Motor neuron (in vitro differentiated cells): Measurements from ENCODE around the gene METRNL. TPM values are rescaled to one million over a fixed set of nuclear protein-coding genes. Genes with fewer than 3 reads are reported as not detected.
"Not testable (repeated sequence)": the region's sequence is repeated elsewhere in the genome, so short reads cannot be mapped to it uniquely, and the experiment has no call there.

Experiments used
- ATAC-seq, 8 experiments: fragments of 200-7000 bp; cut with Tn5 transposase; replicated peaks in 6 of 8; 2 replicates each; pipeline ENCODE4 v1.8.0; 2021; ENCODE audit warnings: mild to moderate bottlenecking in 8 of 8, moderate library complexity in 8 of 8
- H3K27ac ChIP-seq, 2 donors: fragments of 250-450 bp; sonication (Bioruptor Pico); 2 replicates each; pipeline ENCODE4 v1.9.0; 2021; ENCODE audit warnings: antibody characterized with exemption in 2 of 2, mild to moderate bottlenecking in 2 of 2, moderate library complexity in 1 of 2
- H3K4me1 ChIP-seq, 2 donors: fragments of 250-450 bp; sonication (Bioruptor Pico); replicated peaks in 1 of 2; 2 replicates each; pipeline ENCODE4 v1.6.1; 2021; ENCODE audit warnings: antibody characterized with exemption in 2 of 2, mild to moderate bottlenecking in 2 of 2, moderate library complexity in 1 of 2
- H3K4me3 ChIP-seq, 5 donors: fragments of 250-450 bp; sonication (Bioruptor Pico); 2 replicates each; pipeline ENCODE4 v1.9.0; 2021; ENCODE audit warnings: antibody characterized with exemption in 5 of 5, mild to moderate bottlenecking in 5 of 5, moderate library complexity in 4 of 5
- WGBS, 10 experiments: fragments of 450-650 bp; shearing (Covaris generic); methylation state at CpG; one replicate each; pipeline ENCODE4 v1.0.0; 2022; 5-methylcytosine and 5-hydroxymethylcytosine counted together
- in situ Hi-C, 9 experiments: fragments of 400-800 bp; cut with MboI; loops; one replicate each; pipeline ENCODE4 v1.15.0; 2021; ENCODE audit warnings: low sequenced_read_pairs in 9 of 9, low pct_unique_long_range_greater_than_20kb in 2 of 9; ENCODE audit not compliant: unreplicated experiment in 9 of 9
- total RNA-seq, 8 experiments: library from RNA; unstranded; fragments of 300-600 nt; gene quantifications; 2 replicates each; pipeline versions ENCODE4 v1.2.3 to v1.2.4, GENCODE V29; 2022

Gene METRNL
- total RNA-seq, 8 experiments from 2014 or later = 1.5 to 122 (median 6.3) TPM

DNA sequence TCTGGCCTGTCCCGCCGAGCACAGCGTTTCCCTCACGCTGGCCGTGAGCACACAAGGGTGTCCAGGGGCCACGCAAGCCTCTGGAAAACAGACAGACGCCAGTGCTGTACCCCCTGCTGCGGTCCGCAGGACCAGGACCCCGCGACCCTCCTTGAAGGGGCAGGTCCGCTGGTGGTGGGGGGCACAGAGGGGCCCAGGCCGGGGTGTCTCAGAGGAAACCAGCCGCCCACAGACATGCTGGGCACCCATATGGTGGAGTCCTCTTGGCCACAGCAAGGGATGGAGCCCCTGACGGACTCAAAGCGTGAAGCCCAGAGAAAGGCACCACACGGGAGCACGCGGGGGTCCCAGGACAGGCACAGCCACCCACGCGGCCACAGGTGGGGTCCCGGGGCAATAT lies 34.4 kb downstream of the METRNL start:
- no peak for ATAC-seq
- H3K4me1 ChIP-seq = peaks cover 0 to 16% of the 10 kb centered on the region in 2 donors
- H3K27ac ChIP-seq = no peak overlapping the region
- WGBS, 10 experiments = 80 to 100% (median 83%) methylated on average over 1 to 5 of the region's 22 CpGs; no CpG with 5 or more reads in 7 of the 10 experiments
- no peak overlapping the region for H3K4me3 ChIP-seq
- in situ Hi-C loops = no loop called here

DNA sequence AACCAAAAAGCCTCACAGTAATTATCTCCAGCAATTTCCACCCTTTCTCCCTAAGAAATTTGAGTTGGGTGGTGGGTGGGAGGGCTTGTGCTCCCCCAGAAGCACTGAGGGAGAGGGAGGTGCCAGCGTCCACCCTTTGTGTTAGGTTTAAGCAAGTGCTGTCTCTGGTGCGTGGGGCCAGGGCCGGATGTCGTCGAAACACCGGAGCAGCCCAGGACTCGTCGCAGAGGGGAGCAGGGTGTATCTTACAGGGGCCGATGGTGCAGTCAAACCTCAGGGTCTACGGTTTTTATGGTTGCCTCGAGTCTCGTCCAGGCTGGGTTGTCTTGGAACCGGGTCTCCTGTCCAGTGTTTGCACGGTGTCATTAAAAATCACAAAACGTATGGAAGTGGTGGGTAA lies 35.3 kb downstream of the METRNL start:
- H3K27ac ChIP-seq = no peak overlapping the region
- H3K4me1 ChIP-seq = peaks cover 0 to 16% of the 10 kb centered on the region in 2 donors
- ATAC-seq = no peak
- H3K4me3 ChIP-seq = no peak overlapping the region
- WGBS, 10 experiments = 75 to 100% (median 87%) methylated on average over 3 to 15 of the region's 15 CpGs; no CpG with 5 or more reads in 5 of the 10 experiments
- in situ Hi-C loops = no loop called here

DNA sequence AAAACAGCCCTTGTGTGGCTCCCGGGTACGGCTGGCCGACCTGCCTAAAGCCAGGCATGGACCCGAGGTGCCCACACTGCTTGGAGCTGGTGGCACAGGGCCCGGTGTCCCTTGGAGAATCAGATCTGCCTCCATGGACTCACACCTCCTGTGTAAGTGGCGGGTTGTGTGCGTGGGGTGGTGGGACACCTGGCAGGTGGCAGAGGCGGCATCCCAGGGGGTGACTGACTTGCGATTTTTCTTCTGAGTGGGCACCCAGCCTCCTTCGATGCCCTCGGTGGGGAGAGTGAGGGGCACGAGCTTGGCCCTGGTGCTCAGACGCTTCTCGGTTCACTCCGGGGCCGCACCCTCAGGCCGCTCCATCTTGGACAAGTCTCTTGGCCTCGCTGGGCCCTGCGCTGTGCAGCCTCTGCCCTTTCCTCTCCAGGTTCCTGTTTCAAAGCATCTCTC lies 35.8 kb downstream of the METRNL start:
- no peak overlapping the region for H3K27ac ChIP-seq
- in situ Hi-C loops = no loop called here
- H3K4me1 ChIP-seq = peaks cover 0 to 13% of the 10 kb centered on the region in 2 donors
- no peak overlapping the region for H3K4me3 ChIP-seq
- no peak for ATAC-seq
- whole genome bisulfite sequencing, 10 experiments = 60 to 100% (median 80%) methylated on average over 1 to 3 of the region's 19 CpGs; no CpG with 5 or more reads in 5 of the 10 experiments

DNA sequence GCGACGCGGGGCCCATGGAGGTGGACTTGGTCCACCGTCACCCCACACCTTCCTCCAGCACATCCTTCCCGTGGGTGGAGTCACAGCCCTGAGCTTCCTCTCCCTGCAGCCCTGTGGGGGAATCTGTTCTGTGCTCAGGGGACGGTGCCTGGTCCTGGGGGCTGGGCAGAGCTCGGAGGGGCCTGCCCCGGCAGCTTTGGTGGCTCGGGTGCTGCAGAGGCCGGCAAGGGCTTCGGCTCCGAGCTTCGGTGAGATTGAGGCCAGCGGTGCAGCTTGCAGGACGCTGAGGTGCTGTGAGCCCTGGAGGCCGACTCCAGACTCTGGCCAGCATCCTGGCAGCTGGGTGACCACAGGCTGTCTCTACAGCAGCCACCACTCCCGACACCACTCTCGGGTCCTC lies 36.4 kb downstream of the METRNL start:
- in situ Hi-C loops = no loop called here
- Histone ChIP-seq H3K4me3 (no peak overlapping the region), H3K4me1 (peaks cover 0 to 13% of the 10 kb centered on the region in 2 donors), H3K27ac (no peak overlapping the region)
- WGBS, 10 experiments = 60 to 80% (median 77%) methylated on average over 1 to 8 of the region's 18 CpGs; no CpG with 5 or more reads in 7 of the 10 experiments
- no peak for ATAC-seq

DNA sequence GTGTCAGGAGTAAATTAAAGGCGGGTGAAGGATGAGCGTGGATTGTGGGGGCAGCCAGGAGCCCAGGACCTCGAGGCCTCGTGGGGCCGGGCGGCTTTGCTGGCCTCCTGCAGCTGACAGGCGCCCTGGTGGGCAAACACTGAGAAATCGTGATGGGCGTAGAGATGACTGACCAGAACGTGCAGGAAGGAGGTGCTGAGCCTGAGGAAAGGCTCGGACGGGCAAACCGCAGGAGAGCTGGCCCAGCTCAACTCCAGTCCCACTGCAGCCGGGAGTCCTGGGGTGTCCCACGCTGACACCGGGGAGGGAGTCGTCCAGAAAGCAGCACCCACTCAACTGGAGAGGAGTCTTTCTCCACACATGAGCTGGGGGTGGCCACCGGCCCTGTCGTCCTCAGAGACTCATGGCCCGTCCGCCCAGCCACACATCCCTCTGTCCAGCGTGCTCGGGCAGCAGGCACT lies 36.9 kb downstream of the METRNL start:
- H3K27ac ChIP-seq = no peak overlapping the region
- peaks cover 0 to 13% of the 10 kb centered on the region in 2 donors for H3K4me1 ChIP-seq
- in situ Hi-C loops = no loop called here
- H3K4me3 ChIP-seq = no peak overlapping the region
- 60 to 100% (median 71%) methylated on average over 2 to 9 of the region's 23 CpGs; no CpG with 5 or more reads in 6 of the 10 experiments for WGBS, 10 experiments
- ATAC-seq = no peak

DNA sequence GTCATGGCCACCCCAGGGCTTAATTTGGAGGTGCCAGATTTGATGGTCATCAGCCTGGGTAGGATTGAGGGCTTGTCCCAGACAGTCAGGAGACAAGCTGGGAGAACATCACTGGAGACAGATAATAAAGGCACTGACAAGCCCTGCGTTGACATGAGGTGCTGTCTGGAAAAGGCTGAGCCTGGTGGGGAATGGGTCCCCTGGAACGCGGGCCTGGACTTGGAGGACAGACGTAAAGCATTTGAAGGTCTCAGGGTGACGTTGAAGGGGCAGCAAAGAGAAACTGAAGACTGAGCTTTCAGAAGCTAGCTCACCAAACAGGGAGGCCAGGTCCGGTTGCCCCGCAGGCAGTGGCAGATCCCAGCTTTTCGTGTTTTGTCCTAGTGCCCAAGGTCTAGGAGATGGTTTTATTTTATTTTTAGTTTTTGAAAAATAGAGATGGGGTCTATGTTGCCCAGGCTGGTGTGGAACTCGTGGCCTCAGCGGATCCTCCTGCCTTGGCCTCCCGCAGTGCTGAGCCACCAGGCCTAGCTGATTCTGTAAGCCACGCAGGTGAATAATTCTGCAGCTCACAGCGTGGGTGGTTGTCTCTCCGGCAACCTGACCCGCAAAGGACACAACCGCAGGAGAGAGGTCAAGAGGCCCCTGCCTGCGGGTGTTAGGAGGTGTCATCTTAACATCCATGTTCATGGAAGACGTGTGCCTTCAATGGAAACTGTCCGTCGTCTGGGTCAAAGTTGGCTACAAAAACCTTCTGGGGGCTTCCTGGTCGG lies 37.6 kb downstream of the METRNL start:
- Histone ChIP-seq H3K27ac (no peak overlapping the region), H3K4me3 (no peak overlapping the region), H3K4me1 (peaks cover 0 to 7% of the 10 kb centered on the region in 2 donors)
- ATAC-seq = no peak
- in situ Hi-C loops = no loop called here
- WGBS, 10 experiments = 60 to 97% (median 84%) methylated on average over 1 to 15 of the region's 21 CpGs; no CpG with 5 or more reads in 2 of the 10 experiments

DNA sequence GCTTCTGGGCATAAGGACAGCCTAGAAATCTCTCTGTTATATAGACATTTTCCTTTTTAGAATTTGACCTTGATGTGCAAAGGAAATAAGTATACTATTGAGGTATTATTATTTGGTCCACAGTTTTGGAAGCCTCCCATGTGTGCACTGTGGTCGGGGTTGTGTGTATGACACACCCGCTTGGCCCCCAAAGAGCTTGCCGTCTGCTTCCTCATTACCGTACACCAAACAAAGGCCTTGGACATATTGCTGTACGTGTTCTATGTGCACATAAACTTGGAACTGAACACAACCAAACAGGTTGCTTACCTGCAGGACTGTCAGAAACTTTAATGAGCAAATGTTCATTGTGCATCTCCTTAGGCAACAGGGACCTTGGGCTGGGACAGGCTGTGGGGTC lies 38.2 kb downstream of the METRNL start:
- WGBS, 10 experiments = 59 to 100% (median 84%) methylated on average over 2 to 5 of the region's 5 CpGs; no CpG with 5 or more reads in 2 of the 10 experiments
- in situ Hi-C loops = no loop called here
- Histone ChIP-seq H3K4me3 (no peak overlapping the region), H3K27ac (no peak overlapping the region), H3K4me1 (peaks cover 0 to 6% of the 10 kb centered on the region in 2 donors)
- ATAC-seq = no peak

DNA sequence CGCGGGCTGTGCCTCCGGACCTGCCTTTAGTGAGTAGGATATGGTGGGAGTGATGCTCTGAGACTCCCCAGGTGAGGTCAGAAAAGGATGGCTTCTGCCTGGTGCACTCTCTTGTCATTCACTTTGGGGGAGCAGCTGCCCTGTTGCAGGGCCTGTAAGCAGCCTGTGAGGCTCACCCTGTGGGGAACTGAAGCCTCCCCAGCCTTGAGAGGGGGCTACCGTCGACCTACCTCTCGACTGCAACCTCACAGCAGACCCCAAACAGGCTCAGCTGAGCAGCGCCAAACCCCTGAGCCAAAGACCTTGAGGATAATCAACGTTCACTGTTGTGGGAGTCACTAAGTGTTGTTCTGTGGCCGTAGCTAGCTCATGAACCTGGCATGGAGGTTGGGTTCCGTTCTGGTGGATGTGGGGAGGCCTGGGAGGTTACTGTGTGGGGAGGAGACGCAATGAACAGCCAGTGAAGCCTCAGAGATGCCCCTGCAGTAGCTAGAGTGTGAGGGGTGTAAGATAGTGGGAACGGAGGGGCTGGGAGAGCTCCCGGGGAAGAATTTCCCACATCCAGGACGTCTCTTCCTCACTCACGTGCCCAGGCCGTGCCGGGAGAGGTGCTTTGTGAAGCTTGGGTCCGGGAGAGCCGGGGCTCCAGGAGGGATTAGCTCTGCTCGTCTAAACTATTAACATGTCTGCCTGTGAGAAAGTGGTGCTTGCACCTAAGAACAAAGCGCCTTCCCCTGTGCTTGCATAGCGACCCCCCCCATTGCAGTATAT lies 38.8 kb downstream of the METRNL start:
- 7 to 81% (median 72%) methylated on average over 2 to 12 of the region's 22 CpGs; no CpG with 5 or more reads in 5 of the 10 experiments for WGBS, 10 experiments
- ATAC-seq = no peak
- no peak overlapping the region for H3K27ac ChIP-seq
- peaks cover 0 to 1% of the 10 kb centered on the region in 2 donors for H3K4me1 ChIP-seq
- in situ Hi-C loops = no loop called here
- no peak overlapping the region for H3K4me3 ChIP-seq

DNA sequence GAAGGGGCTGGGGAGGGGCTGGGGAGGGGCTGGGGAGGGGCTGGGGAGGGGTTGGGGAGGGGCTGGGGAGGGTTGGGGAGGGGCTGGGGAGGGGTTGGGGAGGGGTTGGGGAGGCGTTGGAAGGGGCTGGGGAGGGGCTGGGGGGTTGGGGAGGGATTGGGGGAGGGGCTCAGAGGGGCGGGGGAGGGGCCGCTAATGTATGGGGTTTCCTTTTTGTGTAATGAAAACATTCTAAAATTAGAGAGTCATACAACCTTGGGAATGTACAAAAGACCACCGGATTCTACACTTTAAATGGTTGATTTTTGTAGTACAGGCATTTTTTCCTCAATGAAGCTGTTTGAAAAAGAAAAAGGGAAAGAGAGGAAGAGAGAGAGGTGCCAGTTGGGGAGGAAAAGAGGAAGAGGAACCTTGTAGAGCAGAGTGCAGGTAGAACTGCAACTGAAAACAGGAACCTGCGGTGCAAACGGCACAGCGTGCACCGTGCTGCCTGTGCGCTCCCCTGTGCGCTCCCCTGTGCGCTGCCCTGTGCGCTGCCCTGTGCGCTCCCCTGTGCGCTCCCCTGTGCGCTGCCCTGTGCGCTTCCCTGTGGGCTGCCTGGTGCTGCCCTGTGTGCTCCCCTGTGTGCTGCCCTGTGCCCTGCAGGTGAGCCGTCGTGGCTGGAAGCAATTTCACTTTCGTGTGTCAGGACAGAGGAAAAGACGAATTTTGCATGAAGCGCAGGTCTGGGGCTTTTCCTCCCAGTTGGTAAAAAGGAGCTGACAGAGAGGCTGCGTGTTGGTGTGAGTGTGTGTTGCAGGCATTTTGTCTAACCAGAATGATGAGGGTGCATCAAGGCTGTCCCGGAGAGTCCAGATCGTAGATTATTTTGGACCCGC lies 40.8 kb downstream of the METRNL start:
- ATAC-seq = no peak
- Histone ChIP-seq H3K4me1 (no peaks in the 10 kb centered on the region), H3K4me3 (no peak overlapping the region), H3K27ac (no peak overlapping the region)
- 0 to 94% (median 39%) methylated on average over 2 to 9 of the region's 25 CpGs; no CpG with 5 or more reads in 2 of the 10 experiments for WGBS, 10 experiments
- in situ Hi-C loops = no loop called here

DNA sequence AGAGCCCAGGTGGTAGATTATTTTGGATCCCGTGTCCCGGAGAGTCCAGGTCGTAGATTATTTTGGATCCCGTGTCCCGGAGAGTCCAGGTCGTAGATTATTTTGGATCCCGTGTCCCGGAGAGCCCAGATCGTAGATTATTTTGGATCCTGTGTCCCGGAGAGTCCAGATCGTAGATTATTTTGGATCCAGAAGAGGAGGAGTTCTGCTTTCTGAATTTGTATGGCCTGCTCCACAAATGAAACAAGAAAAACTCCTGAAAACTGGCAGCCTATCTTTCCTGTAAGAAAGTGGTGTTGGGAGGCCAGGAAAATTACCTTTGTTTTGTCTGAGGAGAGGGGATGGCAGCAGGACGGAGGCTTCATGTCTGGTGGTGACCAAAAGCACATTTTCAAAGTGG lies 42.1 kb downstream of the METRNL start:
- H3K4me3 ChIP-seq, H3K27ac ChIP-seq, H3K4me1 ChIP-seq, in situ Hi-C loops, ATAC-seq: not testable (repeated sequence)
- 0 to 84% (median 33%) methylated on average over 1 to 4 of the region's 12 CpGs; no CpG with 5 or more reads in 5 of the 10 experiments for WGBS, 10 experiments

DNA sequence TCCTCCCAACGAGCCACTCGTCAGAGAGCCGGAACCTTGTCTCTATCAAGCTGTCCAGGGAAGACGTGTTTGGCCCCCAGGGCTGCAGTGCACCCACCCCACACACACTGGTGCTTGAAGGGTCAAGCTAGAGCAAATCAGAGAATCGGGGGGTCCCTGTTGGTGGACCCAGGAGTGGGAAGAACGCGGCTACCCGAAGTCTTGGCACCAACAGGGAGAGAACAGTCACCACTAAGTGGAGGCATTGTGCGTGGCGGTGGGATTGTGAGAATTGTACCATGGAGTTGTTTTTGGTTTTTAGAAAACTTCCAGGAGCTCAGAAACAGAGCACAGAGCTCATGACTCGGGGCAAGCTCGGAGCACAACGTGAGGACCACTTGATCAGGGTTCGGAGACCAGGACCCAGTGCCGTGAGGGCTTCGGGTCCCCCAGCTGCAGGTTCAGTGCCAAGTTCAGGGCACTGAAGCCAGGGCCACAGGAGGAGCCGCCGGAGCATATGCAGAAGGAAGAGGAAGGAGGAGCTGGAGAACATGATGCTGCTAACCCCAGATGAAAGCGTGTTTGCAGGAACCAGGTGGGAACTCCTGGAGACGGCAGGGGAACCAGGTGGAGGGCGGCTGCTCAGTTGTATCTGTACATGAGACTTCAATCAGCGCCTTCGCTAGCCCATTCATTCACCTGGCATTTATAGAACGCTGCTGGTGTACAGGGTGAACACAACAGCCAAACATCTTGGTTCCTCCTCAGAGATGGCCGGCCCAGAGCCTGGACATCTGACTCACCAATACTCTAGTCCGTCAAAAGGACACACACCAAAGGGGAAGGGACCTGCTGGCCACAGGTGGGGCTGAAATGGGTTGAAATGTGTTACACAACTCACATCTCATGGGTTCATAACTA lies 42.8 kb downstream of the METRNL start:
- 0 to 78% (median 34%) methylated on average over 1 to 19 of the region's 26 CpGs; no CpG with 5 or more reads in 1 of the 10 experiments for WGBS, 10 experiments
- Histone ChIP-seq H3K4me1 (no peaks in the 10 kb centered on the region), H3K4me3 (no peak overlapping the region), H3K27ac (no peak overlapping the region)
- peak in 3 of 8 experiments; percentile 19 to 23 (median 22) for ATAC-seq
- in situ Hi-C loops = no loop called here

DNA sequence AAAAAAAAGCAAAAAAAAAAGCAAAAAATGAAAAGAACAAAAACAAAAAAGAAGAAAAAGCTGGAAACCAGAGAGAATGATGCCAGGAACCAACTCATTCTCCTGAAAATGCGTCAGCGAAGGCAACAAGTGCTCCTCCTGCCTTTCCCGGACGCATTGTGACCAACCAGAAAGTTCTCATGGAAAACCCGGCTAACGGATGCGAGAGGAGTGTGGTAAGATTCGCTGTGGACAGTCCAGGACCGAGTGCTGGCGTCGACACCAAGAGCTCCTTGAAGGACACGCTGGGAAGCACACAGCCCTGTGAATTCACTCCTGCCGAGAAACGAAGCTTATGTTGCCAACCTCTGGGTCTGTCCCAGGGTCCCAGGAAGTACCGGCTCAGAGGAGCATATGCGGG lies 43.4 kb downstream of the METRNL start:
- no peak overlapping the region for H3K27ac ChIP-seq
- H3K4me1 ChIP-seq = no peaks in the 10 kb centered on the region
- no peak overlapping the region for H3K4me3 ChIP-seq
- WGBS, 10 experiments = 0 to 78% (median 29%) methylated on average over 1 to 11 of the region's 16 CpGs
- in situ Hi-C loops = no loop called here
- peak in 3 of 8 experiments; percentile 57 to 76 (median 62) for ATAC-seq
